Hematopoietic multipotent progenitor cell (in vitro differentiated cells): ENCODE measurements around the gene NMBR. TPM values are rescaled to one million over a fixed set of nuclear protein-coding genes. Genes with fewer than 3 reads are reported as not detected.
"Not testable (repeated sequence)": the region's sequence is repeated elsewhere in the genome, so short reads cannot be mapped to it uniquely, and the experiment has no call there.

Experiments
- DNase-seq, 3 donors: peaks; one replicate each; pipeline ENCODE4 v3.0.0-alpha.2; 2011 to 2015; ENCODE audit warnings: low read depth in 2 of 3, low spot score in 2 of 3
- total RNA-seq: library from RNA; depleted of rRNA; stranded (reverse); fragments of >200 nt; gene quantifications from one replicate; pipeline ENCODE4 v1.2.3, GENCODE V29; 2012

NMBR gene
- total RNA-seq = not detected

DNA sequence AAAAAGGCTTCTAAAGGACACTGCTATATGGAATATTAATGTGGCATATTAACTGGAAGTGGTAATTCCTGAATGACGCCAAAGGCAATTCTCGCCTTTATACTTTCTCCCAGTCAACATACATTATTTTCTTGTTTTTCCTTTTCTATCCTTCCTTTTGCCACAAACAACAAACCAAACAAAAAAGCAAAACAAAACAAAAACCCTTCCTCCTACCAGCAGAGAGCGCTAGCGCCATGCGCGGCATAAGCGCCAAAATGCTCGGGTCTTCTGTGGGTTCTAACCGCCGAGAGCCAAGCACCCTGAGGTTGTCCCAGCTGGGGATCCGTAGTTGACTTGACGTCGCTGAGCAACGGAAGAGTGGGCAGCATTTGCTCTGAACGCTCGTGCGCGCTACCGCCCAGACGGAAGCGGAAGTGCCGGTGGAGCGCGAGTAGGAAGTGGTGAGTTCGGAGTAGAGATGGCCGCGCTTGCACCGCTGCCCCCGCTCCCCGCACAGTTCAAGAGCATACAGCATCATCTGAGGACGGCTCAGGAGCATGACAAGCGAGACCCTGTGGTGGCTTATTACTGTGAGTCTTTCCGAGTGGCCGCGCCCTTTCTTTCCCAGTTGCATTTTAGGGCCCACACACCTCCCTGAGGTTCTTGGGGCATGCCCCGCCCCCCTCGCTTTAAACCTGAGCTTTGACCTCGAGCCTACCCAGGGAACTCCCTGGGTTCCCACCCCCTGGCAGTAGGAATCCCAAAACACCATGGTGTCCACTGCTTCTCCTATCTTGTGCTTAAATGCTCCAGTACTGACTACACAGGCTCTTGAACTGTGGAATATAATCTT is at the start of gene NMBR, which contains the start of gene VTA1:
TSS of gene NMBR (minus strand) at position 295 of the 835 bp plus-strand sequence. CDS start 58,464 bp downstream, outside the sequence.
TSS of gene VTA1 (plus strand) at position 436 of the 835 bp plus-strand sequence. CDS start at position 461, 25 bp downstream.
- peak; percentile 94 to 99 (median 99) for DNase-seq

DNA sequence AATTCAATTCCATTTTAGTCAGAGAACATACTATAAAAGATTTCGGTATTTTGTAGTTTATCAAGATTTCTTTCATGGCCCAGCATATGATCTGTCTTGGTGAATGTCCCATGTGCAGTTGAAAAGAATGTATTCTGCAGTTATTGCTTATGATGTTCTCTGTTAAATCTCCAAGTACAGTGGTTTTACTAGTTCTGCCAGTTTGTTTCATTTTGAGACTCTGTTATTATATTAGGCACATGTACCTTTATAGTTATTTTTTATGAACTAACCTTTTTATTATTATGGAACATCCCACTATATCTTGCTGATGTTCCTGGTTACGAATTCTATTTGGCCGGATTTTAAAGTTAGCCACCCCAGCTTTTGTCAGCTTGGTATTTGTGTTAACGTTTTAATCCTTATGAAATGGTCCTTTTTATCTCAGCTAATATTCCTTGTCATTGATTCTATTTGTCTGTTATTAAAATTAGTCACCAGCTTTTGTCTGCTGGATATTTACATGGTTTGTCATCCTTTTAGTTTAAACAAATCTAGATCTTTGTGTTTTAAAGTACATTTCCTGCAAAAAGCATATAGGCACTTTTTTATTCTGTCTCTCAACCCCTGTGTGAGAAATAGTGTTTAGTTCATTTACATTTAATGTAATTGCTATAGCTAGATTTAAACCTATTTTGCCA is 49.1 kb upstream of the NMBR start:
- DNase-seq = no peak

DNA sequence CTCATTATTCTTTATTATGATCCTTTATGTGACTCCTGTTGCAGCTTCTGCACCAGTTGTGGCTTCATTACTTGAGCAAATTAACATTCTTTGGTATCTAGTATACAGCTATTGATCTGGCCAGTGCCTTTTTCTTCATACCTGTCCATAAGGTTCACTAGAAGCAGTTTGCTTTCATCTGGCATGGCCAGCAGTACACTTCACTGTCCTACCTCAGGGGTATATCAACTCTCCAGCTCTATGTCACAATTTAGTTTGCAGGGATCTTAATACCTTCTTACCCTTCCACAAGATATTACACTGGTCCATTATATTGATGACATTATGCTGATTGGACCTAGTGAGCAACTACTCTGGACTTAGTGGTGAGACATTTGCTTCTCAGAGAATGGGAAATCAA is 46.7 kb upstream of the NMBR start:
- DNase-seq = no peak

DNA sequence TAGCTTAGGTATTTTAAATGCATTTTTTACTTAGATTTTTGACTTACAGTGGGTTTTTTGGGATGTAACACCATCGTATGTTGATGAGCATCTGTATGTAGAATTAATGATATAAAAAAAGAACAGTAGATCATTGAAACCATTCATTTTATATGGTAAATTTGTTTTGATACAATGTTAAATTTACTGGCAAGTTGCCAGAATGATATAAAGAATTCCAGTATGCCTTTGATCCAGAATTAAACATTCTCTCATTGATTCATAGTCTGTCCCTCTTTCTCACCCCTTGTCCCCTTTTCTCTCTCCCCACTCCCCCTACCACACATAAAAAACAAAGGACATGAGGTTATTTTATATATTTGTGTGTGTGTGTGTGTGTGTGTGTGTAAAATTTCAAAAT is 45.4 kb upstream of the NMBR start:
- no peak for DNase-seq

DNA sequence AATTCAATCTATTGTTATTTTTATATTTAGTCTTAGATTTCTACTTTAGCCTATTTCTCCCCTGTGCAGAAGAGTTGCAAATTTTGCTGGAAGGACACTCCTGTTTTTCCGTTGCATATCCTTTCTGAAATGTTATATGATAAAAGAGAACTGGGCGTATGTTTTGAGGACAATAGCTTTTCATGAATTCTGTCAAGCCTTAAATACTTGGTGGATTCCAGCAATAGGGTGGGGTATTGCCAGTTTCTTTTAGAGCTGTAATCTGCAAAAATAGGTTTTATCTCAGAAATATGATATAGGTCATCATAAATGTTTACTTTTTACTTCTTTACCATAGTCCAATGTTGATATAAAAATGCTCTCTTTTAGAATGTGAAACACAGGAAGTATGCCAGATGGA is 42.1 kb upstream of the NMBR start:
- DNase-seq = no peak

DNA sequence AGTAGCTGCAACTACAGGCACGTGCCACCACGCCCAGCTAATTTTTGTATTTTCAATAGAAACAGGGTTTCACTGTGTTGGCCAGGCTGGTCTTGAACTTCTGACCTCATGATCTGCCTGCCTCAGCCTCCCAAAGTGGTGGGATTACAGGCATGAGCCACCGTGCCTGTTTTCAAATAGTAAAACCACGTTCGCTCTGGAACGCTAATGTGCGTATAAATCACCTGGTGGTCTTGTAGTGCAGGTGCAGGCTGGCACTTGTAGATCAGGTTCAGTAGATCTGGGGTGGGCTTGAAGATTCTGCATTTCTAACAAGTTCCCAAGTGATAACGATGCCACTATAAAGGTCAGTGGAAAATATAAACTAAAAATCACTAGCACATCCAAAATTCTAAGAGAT is 41.4 kb upstream of the NMBR start:
- not testable (repeated sequence) for DNase-seq

DNA sequence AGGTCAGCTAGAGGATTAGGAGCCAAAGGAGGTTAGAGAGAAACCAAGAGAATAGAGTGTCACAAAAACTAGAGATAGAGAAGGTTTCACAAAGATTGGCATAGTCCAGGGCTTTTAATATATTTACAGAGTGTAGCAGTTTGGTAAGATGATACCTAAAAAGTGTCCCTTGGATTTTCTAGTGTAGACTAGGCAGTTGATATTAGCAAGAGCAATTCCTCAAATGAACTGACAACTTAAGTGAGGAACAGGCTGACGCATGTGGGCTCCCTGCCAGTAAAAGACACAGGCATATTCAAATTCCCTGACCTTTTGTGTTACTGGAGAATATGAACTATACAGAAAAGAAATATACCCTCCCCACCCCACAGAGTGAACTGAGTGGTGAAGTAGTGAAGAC is 40.3 kb upstream of the NMBR start:
- DNase-seq = no peak

DNA sequence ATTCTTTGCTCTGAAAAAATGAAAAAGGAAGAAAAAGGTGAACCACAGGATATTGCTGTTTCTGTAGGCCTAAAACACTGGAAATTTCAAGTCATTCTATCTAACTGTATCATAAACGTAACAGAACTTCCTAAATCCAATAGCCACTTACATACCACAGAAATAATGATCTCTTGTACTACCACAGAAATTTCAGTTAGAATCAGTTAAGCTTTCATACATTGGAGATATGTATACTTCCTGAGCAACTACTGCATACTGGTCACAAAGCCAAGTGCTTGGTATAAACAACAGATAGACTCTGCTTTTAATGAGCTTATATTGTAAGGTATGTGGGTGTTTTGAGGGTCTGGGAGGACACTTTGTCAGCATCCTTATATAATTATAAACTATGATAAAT is 38.7 kb upstream of the NMBR start:
- DNase-seq = peak in 1 of 3 donors; percentile 15

DNA sequence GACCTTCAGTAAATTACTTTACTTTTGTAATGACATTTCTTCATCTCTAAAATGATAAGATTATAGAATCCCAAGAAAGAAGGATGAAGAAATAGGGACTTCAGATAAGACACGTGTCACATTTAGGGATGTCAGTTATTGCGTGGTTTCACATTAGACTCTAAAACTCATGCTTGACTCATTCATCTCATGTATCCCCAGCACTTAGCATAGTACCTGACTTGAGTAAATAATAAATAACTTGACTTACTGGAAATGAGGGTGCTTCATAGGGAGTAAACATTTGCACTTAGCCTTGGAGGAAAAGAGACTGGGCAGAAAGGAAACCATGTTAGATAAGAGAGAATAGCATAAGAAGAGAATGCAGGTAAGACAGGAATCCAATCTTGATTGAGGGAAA is 37.4 kb upstream of the NMBR start:
- DNase-seq = no peak

DNA sequence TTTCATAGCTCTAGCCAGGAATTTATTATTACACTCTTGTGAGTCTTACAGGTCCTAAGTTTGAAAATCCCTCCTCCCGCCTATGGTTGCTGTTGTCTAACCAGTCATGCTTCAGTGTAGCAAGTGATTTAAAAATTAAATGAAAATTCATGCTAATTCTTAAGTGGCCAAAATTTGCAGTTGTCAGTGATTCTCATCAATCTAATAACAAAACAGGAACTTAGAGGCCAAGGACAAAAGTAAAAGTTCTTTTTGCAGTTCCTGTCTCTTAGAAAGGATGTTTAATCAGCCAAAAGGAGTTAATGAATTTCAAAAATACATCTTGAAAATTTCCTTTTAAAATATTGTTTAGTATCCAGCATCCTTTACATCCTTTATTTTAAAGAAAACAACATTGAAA is 36.4 kb upstream of the NMBR start:
- DNase-seq = peak in 1 of 3 donors; percentile 46

DNA sequence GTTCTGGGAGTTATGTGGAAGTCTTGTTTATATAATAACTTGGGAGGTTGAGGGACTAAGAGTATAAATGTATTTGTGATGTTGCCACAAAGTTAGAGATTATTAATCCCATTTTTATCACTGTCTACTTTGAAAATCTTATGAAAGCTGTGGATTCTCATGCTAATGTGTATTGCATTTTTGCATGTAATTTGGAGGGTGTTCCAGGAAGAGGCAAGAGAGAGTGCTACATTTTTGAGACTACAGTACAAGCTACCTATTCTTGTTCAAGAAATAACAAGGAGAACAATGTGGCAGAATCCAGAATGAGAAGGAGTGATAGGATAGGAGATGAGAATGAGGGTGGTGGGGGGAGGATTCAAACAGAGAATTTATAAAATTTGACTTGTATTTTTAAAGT is 35.1 kb upstream of the NMBR start:
- DNase-seq = no peak

DNA sequence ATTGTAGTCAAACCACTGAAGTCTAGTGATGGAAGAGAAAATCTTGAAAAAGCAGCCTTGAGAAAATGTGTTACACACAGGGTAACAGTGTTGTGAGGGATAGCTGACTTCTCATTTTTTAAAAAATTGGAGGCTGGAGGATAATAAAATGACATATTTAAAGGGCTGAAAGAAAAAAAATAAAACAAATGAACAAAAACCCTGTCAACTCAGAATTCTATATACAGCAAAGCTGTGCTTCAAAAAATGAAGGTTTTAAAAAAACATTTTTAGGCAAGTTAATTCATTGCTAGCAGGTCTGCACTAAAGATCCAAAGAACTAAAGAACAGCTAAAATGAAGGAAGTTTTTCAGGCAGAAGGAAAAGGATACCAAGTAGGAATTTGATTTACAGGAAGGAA is 31.2 kb upstream of the NMBR start:
- peak in 1 of 3 donors; percentile 45 for DNase-seq

DNA sequence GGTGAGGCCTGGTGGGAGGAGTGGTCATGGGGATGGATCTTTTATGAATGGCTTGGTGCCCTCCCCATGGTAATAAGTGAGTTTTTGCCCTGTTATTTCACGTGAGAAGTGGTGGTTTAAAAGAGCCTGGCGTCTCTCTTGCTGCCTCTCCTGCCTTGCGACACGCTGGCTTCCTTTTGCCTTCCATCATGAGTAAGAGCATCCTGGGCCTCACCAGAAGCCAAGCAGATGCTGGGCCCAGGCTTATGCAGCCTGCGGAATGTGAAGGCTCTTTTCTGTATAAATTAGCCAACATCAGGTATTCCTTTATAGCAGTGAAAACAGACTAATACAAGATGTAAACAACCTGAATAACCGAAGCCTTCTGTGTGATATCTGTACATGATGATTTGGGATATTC is 27.8 kb upstream of the NMBR start:
- no peak for DNase-seq

DNA sequence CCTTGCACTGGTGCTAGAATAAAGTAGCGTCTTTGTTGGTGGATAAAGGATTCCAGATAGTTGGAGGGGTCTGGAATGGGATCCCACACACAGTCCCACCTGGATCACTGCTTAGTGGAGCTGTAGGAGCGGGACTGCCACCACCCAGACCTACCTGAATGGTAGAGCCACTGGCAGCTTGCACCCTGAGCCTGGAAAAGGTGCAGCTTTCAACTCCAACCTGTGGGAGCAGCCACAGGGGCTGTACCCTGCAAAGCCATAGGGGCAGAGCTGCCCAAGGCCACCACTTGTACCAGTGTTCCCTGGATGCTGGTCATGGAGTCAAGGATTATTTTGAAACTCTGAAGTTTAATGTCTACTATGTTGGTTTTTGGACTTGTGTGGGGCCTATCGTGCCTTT is 27.1 kb upstream of the NMBR start:
- no peak for DNase-seq

DNA sequence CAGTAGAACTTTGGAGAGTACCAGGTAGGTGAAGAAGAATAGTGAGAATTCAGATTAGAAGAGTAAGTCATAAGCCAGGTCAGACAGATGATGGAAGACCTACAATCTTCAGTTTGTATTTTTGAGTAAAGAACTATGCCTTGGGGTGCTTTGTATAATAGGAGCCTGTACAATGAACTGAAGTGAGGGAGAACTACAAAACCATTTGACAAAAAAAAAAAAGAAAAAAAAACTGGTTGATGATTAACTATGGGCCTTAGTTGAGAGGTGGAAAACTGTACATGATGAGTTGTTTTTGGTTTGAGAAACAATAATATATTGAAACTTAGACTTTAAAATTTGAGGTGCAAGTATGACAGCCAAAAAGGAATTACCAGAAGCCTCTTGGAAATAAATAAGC is 25.8 kb upstream of the NMBR start:
- no peak for DNase-seq

DNA sequence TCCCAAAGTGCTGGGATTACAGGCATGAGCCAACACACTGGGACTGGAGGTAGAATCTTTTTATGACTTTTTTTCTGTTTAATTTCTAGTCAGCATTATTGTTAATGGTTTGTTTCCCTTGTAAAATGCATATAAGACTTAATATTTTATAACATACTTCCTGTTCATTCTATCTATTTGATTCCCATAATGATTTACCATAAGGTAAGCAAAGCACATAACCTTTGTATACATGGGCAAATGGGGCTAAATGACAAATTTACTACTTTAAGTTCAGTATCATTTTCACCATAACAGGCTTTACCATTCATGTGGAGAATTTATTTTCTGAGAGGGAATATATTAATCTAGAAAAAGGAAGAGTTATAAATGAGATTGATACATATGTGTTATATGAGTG is 24.4 kb upstream of the NMBR start:
- no peak for DNase-seq

DNA sequence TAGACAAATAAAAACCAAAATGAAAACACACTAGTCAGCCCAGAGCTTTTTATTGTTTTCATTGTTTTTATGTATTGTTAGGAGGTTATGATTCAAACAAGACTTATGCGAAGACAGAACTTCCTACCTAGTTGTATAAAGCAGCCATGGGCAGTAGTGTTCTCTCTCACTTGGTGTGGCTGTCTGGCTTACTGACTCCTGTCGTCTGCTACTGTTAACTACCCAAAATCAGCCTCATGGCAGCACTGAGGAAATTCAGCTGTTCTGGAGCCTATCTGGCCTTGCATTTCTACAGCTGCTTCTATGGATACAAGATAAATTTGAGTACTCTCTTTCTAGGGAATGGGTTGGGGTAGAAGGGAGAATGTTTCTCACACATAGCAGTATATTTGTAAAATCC is 20.6 kb upstream of the NMBR start:
- no peak for DNase-seq

DNA sequence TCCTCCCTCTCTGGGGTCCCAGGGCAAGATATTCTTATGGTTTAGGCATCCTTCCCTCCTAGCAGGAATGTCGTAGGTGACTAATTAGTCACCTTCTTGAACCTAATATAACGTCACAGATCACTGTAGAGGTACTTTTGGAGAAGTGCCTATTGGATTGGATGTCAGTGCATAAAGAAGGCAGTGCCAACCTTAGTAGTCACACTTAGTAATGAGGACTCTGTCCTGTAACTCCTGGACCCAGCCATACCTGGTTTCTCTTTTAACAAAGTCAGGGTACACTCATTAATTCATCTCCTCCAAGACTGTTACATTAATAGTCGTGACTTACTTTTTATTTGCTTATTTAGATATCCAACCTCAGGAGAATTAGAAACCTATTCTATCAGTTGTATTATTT is 20.1 kb upstream of the NMBR start:
- no peak for DNase-seq

DNA sequence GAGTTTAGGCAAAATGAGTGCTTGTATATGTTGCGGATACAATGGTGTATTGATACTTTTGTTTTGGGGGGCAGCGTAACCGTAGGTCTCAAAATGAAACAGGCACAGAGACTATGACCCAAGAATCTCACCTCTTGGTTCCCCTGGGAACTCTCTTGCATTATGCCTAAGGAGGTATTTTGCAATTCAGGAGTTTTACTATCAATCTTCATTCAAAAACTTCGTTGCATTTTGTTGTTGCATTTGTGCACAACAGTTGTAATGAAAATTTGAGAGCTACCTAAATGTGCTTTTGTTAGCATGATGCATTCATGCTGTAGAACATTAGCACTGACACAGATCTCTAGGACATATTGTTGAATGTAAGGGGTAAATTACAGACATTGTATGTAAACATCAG is 18.3 kb upstream of the NMBR start:
- DNase-seq = no peak

DNA sequence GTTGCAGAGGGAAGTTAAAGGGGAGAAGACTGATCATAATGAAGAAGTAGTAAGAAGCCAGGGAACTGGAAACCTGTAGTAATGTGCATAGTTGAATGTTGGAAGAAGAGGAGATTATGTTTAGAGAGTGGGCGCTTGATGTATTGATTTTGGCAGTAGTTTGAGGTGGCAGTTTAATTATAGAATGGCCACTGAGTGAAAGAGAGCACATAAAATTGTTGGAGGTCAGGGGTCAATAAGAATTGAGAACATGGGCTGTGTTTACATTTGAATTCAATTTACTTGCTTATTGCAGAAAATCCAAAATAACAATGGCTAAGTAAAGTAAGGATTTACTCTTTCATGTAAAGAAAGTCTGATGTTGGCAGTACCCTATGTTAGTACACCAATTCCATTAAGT is 15.9 kb upstream of the NMBR start:
- DNase-seq = no peak

DNA sequence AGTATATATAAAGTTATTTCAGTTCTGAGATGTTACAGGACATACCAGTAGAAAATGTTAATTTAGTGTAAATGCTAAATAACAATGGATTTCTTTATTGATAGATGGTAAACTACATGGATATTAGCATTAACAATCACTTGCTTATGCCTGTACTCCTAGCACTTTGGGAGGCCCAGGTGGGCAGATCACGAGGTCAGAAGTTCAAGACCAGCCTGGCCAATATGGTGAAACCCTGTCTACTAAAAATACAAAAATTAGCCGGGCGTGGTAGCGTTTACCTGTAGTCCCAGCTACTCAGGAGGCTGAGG is 9.8 kb upstream of the NMBR start:
- DNase-seq = not testable (repeated sequence)
